ELF-1 (cell line): Measurements from ENCODE around the gene NRG3.

Experiments used
- DNase-seq: peaks from one replicate; pipeline ENCODE4 v3.0.0-alpha.2; 2016; ENCODE audit warnings: low read depth, low spot score

NRG3 gene

DNA sequence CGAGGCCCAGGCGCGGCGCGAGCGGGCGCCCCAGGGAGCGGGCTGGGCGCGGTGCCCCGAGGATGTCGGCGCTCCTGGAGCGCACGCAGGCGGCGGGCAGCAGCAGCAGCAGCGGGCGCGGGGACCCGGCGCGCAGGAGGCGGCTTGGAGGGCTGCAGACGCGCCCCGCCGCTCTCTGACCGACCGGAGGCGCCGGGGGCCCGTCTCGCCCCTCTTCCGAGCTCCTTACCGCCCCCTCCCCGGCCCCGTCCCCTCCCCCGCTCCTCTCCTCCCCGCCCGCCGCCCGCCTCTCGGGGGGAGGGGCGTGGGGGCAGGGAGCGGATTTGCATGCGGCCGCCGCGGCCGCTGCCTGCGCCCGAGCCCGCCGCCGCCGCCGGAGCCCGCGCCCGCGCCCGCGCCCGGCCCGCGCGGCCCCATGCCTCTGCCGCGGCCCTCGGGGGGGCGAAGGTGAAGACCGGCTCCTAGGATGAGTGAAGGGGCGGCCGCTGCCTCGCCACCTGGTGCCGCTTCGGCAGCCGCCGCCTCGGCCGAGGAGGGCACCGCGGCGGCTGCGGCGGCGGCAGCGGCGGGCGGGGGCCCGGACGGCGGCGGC is at the start of gene NRG3:
TSS of gene NRG3 (plus strand) at position 320 of the 592 bp plus-strand sequence.
- DNase-seq, result no peak

DNA sequence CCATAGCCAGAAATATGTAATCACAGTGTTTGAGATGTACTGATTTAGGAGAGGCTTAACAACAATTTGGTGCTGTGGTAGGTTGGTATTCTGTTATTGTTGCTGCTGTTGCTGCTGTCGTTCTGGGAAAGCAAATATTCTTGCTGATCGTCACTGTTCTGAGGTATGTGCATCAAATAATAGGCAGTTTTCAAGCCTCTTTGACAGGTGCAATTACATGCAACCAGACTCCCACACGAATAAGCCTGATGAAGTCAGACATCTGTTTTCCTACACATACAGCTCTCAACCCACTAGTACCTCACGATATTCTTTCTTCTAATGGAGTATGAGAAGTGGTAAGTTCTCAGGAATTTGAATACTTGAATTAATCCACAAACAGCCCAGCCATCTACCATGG is 46.7 kb upstream of the NRG3 start:
- no peak for DNase-seq

DNA sequence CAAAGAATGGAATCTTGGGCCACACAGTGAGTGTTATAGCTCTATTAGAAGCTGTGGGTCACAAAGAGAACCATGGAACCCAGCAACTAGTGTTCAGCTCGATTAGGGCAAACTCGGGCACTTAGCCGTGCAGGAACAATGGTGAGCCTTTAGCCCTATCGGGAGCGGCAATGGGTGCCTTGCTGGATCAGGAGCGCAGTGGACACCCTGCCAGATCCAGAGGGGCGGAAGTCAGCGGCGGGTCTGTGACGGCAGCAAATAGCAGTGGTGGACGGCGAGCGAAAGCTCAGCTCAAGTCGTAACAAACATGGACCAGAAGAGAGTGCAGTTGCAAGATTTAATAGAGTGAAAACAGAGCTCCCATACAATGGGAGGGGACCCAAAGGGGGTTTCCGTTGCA is 43.9 kb upstream of the NRG3 start:
- DNase-seq, result no peak

DNA sequence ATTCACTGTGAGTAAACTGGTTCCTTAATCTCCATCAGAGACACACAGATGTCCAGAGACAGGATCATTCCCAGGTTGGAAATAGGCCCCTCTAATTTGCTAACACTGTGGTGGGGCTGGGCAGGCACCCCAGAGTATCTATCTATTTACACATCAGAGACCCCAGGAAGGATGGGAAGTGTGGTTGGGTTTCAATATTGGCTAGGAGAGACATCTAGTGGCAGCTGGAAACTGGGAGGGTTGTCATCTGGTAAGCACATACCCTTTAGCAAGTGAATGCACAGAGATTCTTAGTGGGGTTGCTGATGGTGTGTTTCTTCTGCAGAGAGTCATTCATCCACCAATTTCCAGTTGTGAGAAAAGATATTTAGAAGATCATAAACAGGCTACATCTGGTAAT is 36.0 kb upstream of the NRG3 start:
- DNase-seq, result peak; percentile 43

DNA sequence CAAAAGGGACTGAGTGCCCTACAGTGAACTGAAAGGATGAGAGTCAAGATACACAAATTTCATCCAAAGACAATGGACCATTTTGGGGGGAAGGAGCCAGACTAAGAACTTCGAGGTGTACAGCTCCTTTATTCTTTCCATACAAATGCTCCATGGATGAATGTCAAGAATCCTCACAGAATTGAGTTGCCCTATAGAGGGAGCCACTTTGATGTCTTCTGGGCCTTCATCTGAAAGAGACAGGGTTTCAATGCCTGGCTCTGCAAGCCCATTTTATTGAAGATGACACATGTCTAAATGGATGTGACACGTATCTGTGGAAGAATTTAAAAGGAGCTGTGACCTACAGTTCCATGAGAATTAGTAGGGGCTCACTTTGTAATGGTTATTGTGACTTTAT is 32.0 kb upstream of the NRG3 start:
- peak; percentile 3 for DNase-seq

DNA sequence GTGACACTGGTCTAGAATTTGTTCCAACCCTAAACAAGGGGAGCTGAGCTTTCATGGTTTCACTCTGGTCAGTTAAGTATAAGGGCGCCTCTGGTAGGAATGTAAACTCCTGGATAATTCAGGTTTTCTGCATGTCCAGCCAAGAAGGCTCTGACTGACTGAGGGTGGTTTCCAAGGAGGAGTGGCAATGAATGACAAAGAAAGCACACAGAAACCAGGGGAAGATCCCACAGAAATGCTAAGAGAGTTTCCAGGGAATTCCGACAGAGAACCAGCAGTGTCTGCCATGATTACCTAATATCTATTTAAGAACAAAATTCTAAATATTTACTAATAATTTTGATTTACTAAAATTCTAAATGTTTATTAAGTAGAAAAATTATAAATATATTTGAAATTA is 27.3 kb upstream of the NRG3 start:
- peak; percentile 65 for DNase-seq

DNA sequence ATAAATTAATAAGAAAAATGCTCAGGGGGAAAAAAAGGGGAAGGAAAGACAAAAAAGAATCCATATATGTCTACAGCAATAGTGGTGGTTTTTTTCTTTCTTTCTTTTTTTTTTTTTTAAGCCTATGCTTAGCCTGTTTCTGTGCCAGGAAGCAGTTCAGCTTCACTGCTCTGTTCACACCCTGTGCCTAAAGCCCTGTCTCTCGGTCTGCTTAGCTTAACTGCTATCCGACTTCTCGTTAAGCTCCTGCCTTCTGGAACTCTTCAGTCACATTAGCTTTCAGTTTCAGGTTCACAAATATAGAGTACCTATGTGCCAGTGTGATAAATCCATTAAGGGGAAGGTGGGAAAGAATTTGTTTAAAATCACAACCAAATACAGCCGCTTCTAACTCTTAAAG is 26.5 kb upstream of the NRG3 start:
- peak; percentile 21 for DNase-seq

DNA sequence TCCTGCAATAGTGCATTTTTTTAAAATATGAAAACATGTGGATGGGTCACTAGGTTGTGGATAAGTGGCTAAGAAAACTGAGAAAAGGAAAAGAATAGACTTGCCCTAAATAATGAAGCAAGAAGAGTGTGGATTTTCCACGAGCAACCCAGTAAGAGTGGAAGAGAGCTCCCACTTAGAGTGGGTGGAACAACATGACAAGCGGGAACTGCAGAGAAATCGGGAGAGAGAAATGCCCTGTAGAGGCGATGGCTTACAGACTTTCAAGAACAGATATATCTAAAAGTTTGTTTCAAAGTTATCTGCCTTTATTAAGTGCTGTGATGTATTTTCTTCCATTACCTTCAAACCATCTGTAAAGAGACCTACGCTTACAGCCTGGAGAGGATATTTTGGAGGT is 26.1 kb upstream of the NRG3 start:
- DNase-seq, result no peak

DNA sequence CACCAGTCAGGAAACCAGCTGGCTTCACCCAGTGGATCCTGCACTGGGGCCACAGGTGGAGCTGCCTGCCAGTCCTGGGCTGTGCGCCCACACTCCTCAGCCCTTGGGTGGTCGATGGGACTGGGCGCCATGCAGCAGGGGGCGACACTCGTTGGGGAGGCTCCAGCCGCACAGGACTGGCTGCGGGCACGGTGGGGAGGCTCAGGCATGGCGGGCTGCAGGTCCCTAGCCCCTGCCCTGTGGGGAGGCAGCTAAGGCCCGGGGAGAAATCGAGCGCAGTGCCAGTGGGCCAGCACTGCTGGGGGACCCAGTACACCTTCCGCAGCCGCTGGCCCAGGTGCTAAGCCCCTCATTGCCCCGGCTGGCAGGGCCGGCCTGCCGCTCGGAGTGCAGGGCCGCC is 12.4 kb upstream of the NRG3 start:
- DNase-seq, result no peak

DNA sequence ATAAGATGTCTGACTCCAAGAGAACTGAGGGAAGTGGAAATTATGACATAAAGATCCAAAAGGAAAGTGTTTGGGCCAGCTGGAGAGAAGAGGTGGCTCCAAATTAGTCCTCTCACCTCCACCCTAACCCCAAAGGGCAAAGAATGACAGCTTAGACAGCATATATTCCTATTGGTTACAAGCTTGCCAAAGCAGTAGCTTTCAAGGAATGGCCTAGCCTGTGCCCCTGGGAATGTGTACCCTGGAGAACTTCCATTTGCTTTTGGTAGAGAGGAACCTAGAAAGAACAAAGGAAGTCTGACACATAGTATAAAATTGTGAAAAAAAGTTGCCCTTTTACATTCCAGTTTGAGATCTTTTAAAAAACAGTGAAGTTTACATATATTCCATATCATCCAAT is 11.2 kb upstream of the NRG3 start:
- DNase-seq, result no peak

DNA sequence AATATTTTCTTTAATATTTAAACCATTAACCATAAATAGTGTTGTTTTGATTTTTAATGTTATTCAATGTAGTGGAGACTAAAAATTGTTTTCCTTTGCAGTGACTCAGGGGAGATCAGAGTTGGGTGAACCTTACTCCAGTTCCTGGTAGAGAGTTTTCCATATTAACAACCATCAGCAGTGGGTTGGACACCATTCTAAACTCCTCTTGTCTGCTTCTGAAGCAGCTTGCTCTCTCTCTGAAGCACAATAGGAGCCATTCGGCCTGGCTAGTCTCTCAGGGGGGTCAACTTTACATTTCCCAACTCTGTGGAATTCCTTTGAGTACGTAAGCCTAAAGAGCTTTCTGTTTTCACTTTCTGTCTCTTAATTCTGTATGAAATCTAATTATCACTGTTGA is 9.4 kb upstream of the NRG3 start:
- DNase-seq, result no peak

DNA sequence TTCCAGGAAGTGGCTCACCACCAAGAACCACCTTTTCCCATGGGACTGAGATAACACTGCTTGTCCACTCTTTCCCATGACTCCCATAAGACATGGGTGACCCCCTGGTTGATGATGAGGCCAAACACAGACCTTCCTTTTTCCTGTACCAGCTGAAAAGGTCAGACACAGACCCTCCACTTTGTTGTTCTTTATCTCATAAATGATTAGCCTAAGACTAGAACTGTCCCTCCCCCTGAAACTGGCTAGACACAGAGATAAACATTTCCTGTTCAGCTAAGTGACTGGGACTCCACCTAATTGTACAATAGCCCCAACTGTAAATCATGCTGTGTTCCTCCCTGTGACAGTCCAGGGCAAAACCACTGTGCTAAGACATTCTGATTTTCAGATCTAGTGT is 8.2 kb upstream of the NRG3 start:
- no peak for DNase-seq

DNA sequence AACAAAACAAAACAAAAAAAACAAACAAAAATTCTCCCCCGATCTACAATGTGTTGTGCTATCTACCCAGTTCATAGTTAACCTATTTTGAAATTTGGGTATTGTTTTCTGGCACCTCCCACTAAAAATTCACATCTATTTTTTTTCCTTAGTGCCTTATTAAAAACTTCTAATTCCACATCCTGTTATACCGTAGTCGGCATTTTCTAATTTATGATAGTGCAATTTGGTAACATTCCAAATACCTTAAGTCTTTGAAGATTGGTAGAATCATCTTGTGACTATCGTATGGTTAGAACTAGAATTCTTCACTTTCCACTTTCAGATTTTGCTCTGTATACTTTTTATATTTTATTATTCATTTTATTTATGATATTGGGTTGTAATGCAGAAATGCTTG is 4.5 kb upstream of the NRG3 start:
- DNase-seq, result no peak

DNA sequence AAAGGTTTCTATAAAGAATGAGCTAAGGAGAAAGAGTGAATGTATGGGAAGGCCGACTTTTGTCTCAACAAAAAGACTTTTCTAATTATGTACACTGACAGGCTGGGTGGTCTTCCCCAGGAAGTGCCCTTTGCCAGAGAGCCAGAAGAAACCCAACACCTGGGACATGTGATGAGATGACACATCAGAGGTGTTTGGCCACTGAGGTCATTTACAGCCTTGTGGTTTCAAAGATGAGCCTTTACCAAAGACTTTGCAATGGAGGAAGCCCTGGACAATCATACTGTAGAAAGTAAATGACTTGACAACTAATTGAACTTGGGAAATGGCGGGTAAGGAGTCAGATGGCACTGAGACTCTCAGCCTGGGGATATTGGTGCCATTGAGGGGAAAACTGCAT is 3.4 kb upstream of the NRG3 start:
- DNase-seq, result no peak

DNA sequence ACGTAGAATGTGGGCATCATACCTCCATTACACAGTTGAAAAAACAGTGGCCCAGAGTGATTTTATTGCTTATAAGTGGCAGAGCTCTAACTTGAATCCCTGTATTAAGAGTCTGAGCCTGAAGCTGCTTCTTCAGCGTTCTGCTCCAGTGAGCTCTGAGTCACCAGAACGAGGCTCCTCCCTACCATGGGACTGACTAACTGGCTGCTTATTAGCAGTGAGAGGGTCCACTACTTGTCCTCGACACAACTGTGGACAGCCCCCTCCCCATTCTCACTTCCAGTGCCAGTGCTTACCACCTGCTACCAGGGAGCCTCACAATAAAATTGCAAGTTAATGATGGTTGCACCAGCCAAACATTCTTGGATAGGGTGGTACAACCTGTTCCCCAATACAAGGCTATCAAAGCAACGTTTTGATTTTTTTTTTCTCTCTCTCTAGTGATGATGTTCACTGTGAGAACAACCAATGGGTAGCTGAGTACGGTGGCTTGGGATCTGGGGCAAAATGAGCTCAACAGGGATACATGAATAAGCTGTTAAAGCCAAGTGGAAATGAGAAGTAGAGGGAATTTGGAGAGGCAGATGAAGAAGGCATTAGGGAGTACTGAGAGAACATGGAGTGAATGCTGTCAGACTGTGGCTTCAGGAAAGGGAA is 2.7 kb upstream of the NRG3 start:
- no peak for DNase-seq

DNA sequence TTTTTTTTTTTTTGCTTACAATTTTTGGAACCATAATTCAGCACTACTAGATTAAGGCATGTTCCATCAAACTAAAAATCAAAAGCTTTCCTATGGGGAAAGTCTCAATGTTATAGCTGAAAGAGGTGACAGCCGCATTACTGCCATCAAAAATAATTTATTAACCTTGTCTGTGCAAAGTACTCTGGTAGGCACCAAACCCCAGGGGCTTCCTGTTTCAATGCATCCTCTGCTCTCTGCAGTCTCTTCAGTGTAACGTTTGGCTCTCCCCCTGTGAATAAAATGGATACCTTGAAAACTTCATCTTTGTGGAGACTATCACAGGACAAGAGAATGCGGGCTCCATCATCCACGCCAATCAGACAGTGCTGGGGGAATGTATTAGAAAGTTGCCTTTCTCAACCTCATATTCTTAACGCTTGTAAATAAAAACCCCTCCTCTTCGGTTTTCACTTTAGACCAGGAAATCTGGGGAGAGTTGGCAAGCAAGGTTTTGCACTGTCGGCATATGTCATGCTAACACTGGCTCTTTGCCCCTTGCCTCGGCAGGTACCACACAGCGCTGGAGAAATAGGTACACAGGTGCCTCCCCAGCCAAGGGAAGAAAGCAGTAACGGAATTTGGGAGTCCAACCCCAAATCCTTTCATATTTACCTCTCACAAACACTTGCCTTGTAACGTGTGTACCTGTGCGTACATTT is 1.6 kb upstream of the NRG3 start:
- DNase-seq, result no peak

DNA sequence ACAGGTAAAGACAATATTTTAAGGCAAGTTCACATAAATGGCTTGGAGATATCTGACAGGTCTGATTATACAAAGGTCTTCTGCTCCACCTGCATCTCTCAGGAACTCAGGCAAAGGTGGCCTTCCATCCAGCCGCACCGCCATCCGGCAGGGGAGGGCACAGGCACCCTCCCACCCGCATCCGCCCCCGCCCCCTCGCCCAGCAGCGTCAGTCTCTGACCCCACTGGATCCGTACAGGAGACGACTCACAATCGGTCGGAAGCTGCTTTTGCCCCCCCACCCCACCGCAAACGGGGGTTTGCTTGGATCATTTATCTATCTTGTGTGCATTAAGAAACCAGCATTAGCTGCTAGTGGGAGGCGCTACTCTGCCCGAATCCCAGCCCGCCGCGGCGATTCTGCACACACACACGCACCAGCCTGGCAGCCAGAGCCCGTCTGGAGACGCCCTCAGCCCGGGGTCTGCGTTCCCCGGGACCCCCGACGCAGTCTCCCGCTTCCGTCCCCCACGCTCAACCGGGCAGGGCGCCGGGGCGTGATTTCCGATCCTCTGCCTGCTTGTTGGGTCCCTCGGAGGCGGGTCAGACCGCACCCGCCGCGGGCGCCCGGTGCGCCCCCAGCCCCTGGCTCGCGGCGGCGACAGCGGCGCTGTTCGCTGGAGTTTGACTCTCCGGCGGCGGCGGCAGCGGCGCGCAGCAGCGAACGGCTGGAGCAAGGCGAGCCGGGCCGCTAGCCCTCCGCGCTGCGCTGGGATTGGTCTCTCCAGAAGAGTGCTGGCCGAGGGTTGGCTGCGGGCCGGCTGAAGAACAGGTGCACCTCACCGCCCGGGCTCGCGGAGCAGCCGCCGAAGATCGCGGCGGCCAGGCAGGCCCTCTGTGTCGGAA is 820 bp upstream of the NRG3 start:
- DNase-seq, result peak; percentile 86

DNA sequence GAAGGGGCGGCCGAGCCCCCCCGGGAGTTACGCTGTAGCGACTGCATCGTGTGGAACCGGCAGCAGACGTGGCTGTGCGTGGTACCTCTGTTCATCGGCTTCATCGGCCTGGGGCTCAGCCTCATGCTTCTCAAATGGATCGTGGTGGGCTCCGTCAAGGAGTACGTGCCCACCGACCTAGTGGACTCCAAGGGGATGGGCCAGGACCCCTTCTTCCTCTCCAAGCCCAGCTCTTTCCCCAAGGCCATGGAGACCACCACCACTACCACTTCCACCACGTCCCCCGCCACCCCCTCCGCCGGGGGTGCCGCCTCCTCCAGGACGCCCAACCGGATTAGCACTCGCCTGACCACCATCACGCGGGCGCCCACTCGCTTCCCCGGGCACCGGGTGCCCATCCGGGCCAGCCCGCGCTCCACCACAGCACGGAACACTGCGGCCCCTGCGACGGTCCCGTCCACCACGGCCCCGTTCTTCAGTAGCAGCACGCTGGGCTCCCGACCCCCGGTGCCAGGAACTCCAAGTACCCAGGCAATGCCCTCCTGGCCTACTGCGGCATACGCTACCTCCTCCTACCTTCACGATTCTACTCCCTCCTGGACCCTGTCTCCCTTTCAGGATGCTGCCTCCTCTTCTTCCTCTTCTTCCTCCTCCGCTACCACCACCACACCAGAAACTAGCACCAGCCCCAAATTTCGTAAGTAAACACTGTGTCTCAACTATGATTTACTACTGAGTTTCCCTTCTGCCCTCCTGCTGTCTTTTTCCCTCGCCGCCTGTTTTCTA is 666 bp downstream of the NRG3 start:
- DNase-seq, result peak; percentile 30

DNA sequence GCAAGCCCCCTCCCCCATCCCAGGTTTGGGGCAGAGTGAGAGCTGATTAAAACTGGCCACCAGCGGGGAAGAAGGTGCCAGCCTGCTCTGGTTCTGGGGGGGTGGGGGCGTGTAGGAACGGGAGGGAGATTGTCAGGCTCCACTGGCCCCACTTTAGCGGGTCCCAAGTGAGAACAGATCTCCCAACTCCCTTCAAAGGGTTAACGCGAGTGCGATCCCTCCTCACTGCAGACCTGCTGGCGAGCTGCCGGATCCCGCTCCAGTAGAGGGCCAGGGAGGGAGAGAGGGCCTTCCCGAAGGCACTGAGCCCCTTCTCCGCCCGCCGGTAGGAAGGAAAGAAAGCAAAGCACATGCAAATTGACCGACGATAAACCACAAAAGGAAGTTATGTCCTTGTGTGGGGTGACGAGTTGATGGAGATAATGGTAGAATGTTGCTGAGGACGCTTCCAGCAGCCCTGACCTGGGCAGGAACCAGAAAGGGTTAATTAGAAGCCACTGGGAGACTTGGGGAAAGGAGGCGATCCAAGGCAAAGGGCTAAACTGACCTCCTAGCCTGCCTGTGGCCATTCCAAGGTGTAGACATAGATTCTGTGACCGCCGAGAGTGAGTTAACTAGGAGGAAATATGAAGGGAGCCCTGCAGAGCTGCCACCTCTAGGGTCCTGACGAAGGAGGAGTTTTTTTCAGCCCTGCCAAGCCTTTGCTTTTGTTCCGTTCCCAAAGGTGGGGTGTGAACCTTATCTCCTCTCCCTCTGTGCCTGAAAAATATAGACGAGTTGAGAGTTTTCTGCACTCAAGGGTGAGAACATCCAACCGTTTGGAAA is 1.5 kb downstream of the NRG3 start:
- DNase-seq, result peak; percentile 58

DNA sequence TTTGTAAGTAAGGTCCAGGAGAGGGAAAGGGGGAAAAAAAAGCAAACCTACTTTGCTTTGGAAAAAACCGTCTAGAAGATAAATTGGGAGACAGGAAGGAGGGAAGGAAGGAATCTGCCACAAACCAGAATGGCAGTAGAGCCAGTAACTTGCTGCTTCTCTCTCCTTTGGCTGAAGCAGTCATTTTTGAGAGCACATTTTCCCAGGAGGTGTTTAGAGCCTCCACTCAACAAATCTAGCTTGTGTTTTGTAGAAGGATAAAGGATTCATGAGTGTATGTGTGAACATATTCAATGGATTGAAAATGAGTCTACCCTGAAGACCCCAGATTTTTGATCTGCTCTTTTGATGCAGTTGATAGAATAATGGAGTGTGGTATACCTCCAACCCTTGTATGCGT is 2.6 kb downstream of the NRG3 start:
- DNase-seq, result no peak

DNA sequence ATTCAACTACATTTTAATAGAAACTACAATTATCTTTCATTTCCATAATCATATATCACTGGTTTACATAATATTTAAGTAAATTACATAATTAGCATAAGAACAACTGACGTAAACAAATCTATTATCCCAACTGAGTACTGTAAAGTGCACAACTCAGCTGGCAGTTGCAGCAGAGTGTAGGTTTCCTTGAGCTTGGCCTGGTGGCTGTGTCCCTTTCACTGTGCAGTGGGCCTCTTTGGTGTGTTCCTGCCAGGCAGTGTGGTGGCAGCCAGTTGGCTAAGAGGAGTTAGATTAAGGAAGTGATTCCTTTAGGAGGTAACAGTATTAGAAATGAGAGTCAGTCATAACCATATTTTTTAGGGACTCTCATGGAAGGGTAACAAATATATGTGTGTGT is 7.0 kb downstream of the NRG3 start:
- DNase-seq, result no peak
